T follicular helper cell (primary cell): Measurements from ENCODE around the gene STAB1.

ENCODE experiments used
- DNase-seq: peaks from one replicate; pipeline ENCODE4 v3.0.0-alpha.2; 2020; ENCODE audit warnings: low read depth

Gene STAB1

GRCh38 chr3:52504977-52505376 lies 9.8 kb downstream of the STAB1 start:
- no peak for DNase-seq

- DNase-seq: no peak
These were observed 11.3 kb downstream of the STAB1 start for GRCh38 chr3:52506266-52506966.

GRCh38 chr3:52507359-52507758 lies 12.2 kb downstream of the STAB1 start:
- no peak for DNase-seq

GRCh38 chr3:52509753-52510328 lies 14.7 kb downstream of the STAB1 start:
- DNase-seq: no peak

- DNase-seq: no peak
These were observed 16.4 kb downstream of the STAB1 start for GRCh38 chr3:52511509-52511908.

- no peak for DNase-seq
These were observed 17.0 kb downstream of the STAB1 start for GRCh38 chr3:52512105-52512504.

- no peak for DNase-seq
These were observed 17.6 kb downstream of the STAB1 start for GRCh38 chr3:52512727-52513126.

- DNase-seq: no peak
These were observed 18.1 kb downstream of the STAB1 start for GRCh38 chr3:52513281-52513680.

GRCh38 chr3:52514576-52514975 lies 19.4 kb downstream of the STAB1 start:
- no peak for DNase-seq

GRCh38 chr3:52515192-52515591 lies 20.1 kb downstream of the STAB1 start:
- no peak for DNase-seq

- DNase-seq: no peak
These were observed 21.5 kb downstream of the STAB1 start for GRCh38 chr3:52516509-52517195.

GRCh38 chr3:52517796-52518722 lies 22.9 kb downstream of the STAB1 start:
- DNase-seq: no peak

GRCh38 chr3:52518723-52519444 lies 23.7 kb downstream of the STAB1 start:
- DNase-seq: no peak

GRCh38 chr3:52519445-52520140 lies 24.5 kb downstream of the STAB1 start:
- DNase-seq: no peak

GRCh38 chr3:52520141-52520667 lies 25.1 kb downstream of the STAB1 start:
- DNase-seq: no peak

GRCh38 chr3:52520716-52521487 lies 25.8 kb downstream of the STAB1 start:
- DNase-seq: no peak

- DNase-seq: no peak
These were observed 26.3 kb downstream of the STAB1 start for GRCh38 chr3:52521488-52521824.

- no peak for DNase-seq
These were observed 26.9 kb downstream of the STAB1 start for GRCh38 chr3:52521881-52522650.

GRCh38 chr3:52522651-52523251 lies 27.6 kb downstream of the STAB1 start:
- DNase-seq: no peak
